ENCODE measurements around the gene L3MBTL2.

Gene L3MBTL2

GRCh38 chr22:41262250-41262765, 57.2 kb downstream of the L3MBTL2 start:
- Mint-ChIP-seq H3K4me1 (peaks cover 4% of the 10 kb centered on the region), H3K27me3 (ENCODE audit: low read depth, poor library complexity) (peaks cover 2% of the 10 kb centered on the region), H3K36me3 (ENCODE audit: low read depth) (peaks cover 59% of the 10 kb centered on the region), H3K4me3 (no peak overlapping the region), H3K27ac (no peak overlapping the region), H3K9me3 (no peaks in the 10 kb centered on the region)
- no peak for TF ChIP-seq CTCF (IDR thresholded peaks at IDR 0.05)
- DNase-seq: no peak

GRCh38 chr22:41263704-41264103, 58.6 kb downstream of the L3MBTL2 start:
- Mint-ChIP-seq H3K4me1 (no peaks in the 10 kb centered on the region), H3K27ac (no peak overlapping the region), H3K9me3 (no peaks in the 10 kb centered on the region), H3K27me3 (ENCODE audit: low read depth, poor library complexity) (peaks cover 2% of the 10 kb centered on the region), H3K36me3 (ENCODE audit: low read depth) (peaks cover 68% of the 10 kb centered on the region), H3K4me3 (no peak overlapping the region)
- no peak for DNase-seq
- TF ChIP-seq CTCF (IDR thresholded peaks at IDR 0.05): no peak

- no peak for TF ChIP-seq CTCF (IDR thresholded peaks at IDR 0.05)
- Mint-ChIP-seq H3K27ac (no peak overlapping the region), H3K4me3 (no peak overlapping the region), H3K36me3 (ENCODE audit: low read depth) (peaks cover 66% of the 10 kb centered on the region), H3K4me1 (no peaks in the 10 kb centered on the region), H3K27me3 (ENCODE audit: low read depth, poor library complexity) (peaks cover 2% of the 10 kb centered on the region), H3K9me3 (no peaks in the 10 kb centered on the region)
- no peak for DNase-seq
Measured at GRCh38 chr22:41264408-41264941, 59.4 kb downstream of the L3MBTL2 start.

GRCh38 chr22:41267958-41268357, 62.8 kb downstream of the L3MBTL2 start:
- no peaks in the 10 kb centered on the region for H3K4me1 Mint-ChIP-seq
- H3K36me3 Mint-ChIP-seq (ENCODE audit: low read depth): peaks cover 57% of the 10 kb centered on the region
- no peak for TF ChIP-seq CTCF (IDR thresholded peaks at IDR 0.05)
- DNase-seq: no peak
- no peak overlapping the region for H3K4me3 Mint-ChIP-seq
- peaks cover 2% of the 10 kb centered on the region for H3K27me3 Mint-ChIP-seq (ENCODE audit: low read depth, poor library complexity)
- no peaks in the 10 kb centered on the region for H3K9me3 Mint-ChIP-seq
- H3K27ac Mint-ChIP-seq: no peak overlapping the region

- no peak for TF ChIP-seq CTCF (IDR thresholded peaks at IDR 0.05)
- no peaks in the 10 kb centered on the region for H3K27me3 Mint-ChIP-seq (ENCODE audit: low read depth, poor library complexity)
- no peak overlapping the region for H3K27ac Mint-ChIP-seq
- no peaks in the 10 kb centered on the region for H3K4me1 Mint-ChIP-seq
- no peak overlapping the region for H3K4me3 Mint-ChIP-seq
- H3K9me3 Mint-ChIP-seq: no peaks in the 10 kb centered on the region
- DNase-seq: no peak
- peaks cover 64% of the 10 kb centered on the region for H3K36me3 Mint-ChIP-seq (ENCODE audit: low read depth)
Measured at GRCh38 chr22:41271787-41272186, 66.7 kb downstream of the L3MBTL2 start.

- Mint-ChIP-seq H3K27me3 (ENCODE audit: low read depth, poor library complexity) (no peaks in the 10 kb centered on the region), H3K9me3 (no peaks in the 10 kb centered on the region), H3K4me3 (no peak overlapping the region), H3K27ac (peak overlapping the region; percentile 72), H3K4me1 (no peaks in the 10 kb centered on the region), H3K36me3 (ENCODE audit: low read depth) (peaks cover 66% of the 10 kb centered on the region)
- no peak for TF ChIP-seq CTCF (IDR thresholded peaks at IDR 0.05)
- DNase-seq: no peak
Measured at GRCh38 chr22:41273128-41273527, 68.0 kb downstream of the L3MBTL2 start.

Measured in nephron progenitor cell (in vitro differentiated cells).